Smooth muscle cell (in vitro differentiated cells): ENCODE measurements around the gene AKAP8. TPM values are rescaled to one million over a fixed set of nuclear protein-coding genes. Genes with fewer than 3 reads are reported as not detected.
A peak's percentile ranks its signal among the peaks of the same experiment; 100 is the strongest.
"Not testable (repeated sequence)": the region's sequence is repeated elsewhere in the genome, so short reads cannot be mapped to it uniquely, and the experiment has no call there.

Source experiments
- DNase-seq: peaks from one replicate; lab custom pipeline; 2025; ENCODE audit not compliant: unreplicated experiment; lab: John Stamatoyannopoulos, UW
- H2AFZ ChIP-seq: fragments of 200-600 bp; sonication (generic); 2 replicates; pipeline ENCODE4 v1.6.0; 2016; ENCODE audit warnings: antibody characterized with exemption, low read depth, mild to moderate bottlenecking
- H3F3A ChIP-seq: fragments of 200-600 bp; sonication (generic); 2 replicates; pipeline ENCODE4 v1.6.0; 2017; ENCODE audit warnings: antibody characterized with exemption, low read depth
- H3K27ac ChIP-seq: fragments of 200-600 bp; sonication (generic); 2 replicates; pipeline ENCODE4 v1.5.1; 2016; ENCODE audit warnings: low read depth, mild to moderate bottlenecking
- H3K27me3 ChIP-seq: fragments of 200-600 bp; sonication (generic); 2 replicates; pipeline ENCODE4 v1.6.1; 2016; ENCODE audit warnings: low read depth, mild to moderate bottlenecking
- H3K36me3 ChIP-seq: fragments of 200-600 bp; sonication (generic); 2 replicates; pipeline ENCODE4 v1.5.1; 2016; ENCODE audit warnings: low read depth
- H3K4me1 ChIP-seq: fragments of 200-600 bp; sonication (generic); 2 replicates; pipeline ENCODE4 v1.5.1; 2016; ENCODE audit warnings: low read depth
- H3K4me2 ChIP-seq: fragments of 200-600 bp; sonication (generic); 2 replicates; pipeline ENCODE4 v1.6.0; 2016; ENCODE audit warnings: mild to moderate bottlenecking
- H3K4me3 ChIP-seq: fragments of 200-600 bp; sonication (generic); 2 replicates; pipeline ENCODE4 v1.5.1; 2016; ENCODE audit warnings: mild to moderate bottlenecking
- H3K79me2 ChIP-seq: fragments of 200-600 bp; sonication (generic); 2 replicates; pipeline ENCODE4 v1.6.0; 2016; ENCODE audit warnings: low read depth, mild to moderate bottlenecking
- H3K9ac ChIP-seq: fragments of 200-600 bp; sonication (generic); 2 replicates; pipeline ENCODE4 v1.6.0; 2016; ENCODE audit warnings: low read depth
- H3K9me3 ChIP-seq: fragments of 200-600 bp; sonication (generic); replicated peaks from 2 replicates; pipeline ENCODE4 v1.5.1; 2016; ENCODE audit warnings: low read depth
- H4K20me1 ChIP-seq: fragments of 200-600 bp; sonication (generic); 2 replicates; pipeline ENCODE4 v1.6.0; 2016; ENCODE audit warnings: low read depth
- CTCF ChIP-seq: fragments of 200-600 bp; sonication (generic); IDR thresholded peaks from 2 replicates; pipeline ENCODE4 v1.5.1; 2017; ENCODE audit warnings: borderline replicate concordance, mild to moderate bottlenecking, antibody characterized with exemption; ENCODE audit not compliant: insufficient read depth, poor library complexity, severe bottlenecking
- WGBS: methylation state at CpG from one replicate; pipeline ENCODE4 v1.1.7; 2016; ENCODE audit warnings: low lambda C conversion rate; 5-methylcytosine and 5-hydroxymethylcytosine counted together
- polyA plus RNA-seq: library from polyadenylated mRNA; unstranded; fragments of >200 nt; fragmentation: Nextera tagmentation; extraction: Ambion mirVana; gene quantifications from 2 replicates; pipeline ENCODE4 v1.2.1, GENCODE V29; 2016
- total RNA-seq: library from RNA; depleted of rRNA; stranded (reverse); fragments of >200 nt; gene quantifications from 2 replicates; pipeline ENCODE4 v1.2.3, GENCODE V29; 2014

Gene AKAP8
- total and polyA plus RNA-seq, 2 experiments from 2014 or later, result 12.0 to 19.1 TPM

GRCh38 chr19:15340086-15340485, 39.5 kb downstream of the AKAP8 start:
- Histone ChIP-seq H3K36me3 (no peaks in the 10 kb centered on the region), H3K9me3 (no peaks in the 10 kb centered on the region), H2AFZ (no peak overlapping the region), H3K4me3 (no peak overlapping the region), H3K79me2 (peaks cover 31% of the 10 kb centered on the region), H3K27ac (no peak overlapping the region), H3K27me3 (no peaks in the 10 kb centered on the region), H3F3A (no peaks in the 10 kb centered on the region), H3K9ac (no peak overlapping the region), H3K4me2 (no peak overlapping the region), H3K4me1 (no peaks in the 10 kb centered on the region), H4K20me1 (peaks cover 13% of the 10 kb centered on the region)
- DNase-seq, result no peak
- no peak for TF ChIP-seq CTCF
- WGBS, result 99% methylated on average over 4 of the region's 4 CpGs

GRCh38 chr19:15337202-15337601, 42.4 kb downstream of the AKAP8 start:
- Histone ChIP-seq H3K27me3 (no peaks in the 10 kb centered on the region), H4K20me1 (peaks cover 18% of the 10 kb centered on the region), H3F3A (no peaks in the 10 kb centered on the region), H3K27ac (peak overlapping the region; percentile 2), H3K9me3 (no peaks in the 10 kb centered on the region), H3K79me2 (peaks cover 56% of the 10 kb centered on the region), H3K9ac (no peak overlapping the region), H3K4me1 (peaks cover 6% of the 10 kb centered on the region), H3K4me2 (no peak overlapping the region), H3K4me3 (no peak overlapping the region), H2AFZ (no peak overlapping the region), H3K36me3 (no peaks in the 10 kb centered on the region)
- 62% methylated on average over 8 of the region's 8 CpGs for whole genome bisulfite sequencing
- DNase-seq, result no peak
- no peak for TF ChIP-seq CTCF

- H3K36me3 ChIP-seq, H3K4me1 ChIP-seq, DNase-seq, H3K9me3 ChIP-seq, H3K27me3 ChIP-seq, H3K4me3 ChIP-seq, H3K4me2 ChIP-seq, H3K27ac ChIP-seq, H3K9ac ChIP-seq, H2AFZ ChIP-seq, H3F3A ChIP-seq: not testable (repeated sequence)
- Histone ChIP-seq H3K79me2 (peaks cover 62% of the 10 kb centered on the region), H4K20me1 (peaks cover 23% of the 10 kb centered on the region)
- 97% methylated on average over 7 of the region's 7 CpGs for WGBS
Measured at GRCh38 chr19:15335992-15336391, 43.6 kb downstream of the AKAP8 start.

- 6% methylated on average over 45 of the region's 81 CpGs for WGBS
- H3K9me3 ChIP-seq, result no peaks in the 10 kb centered on the region
- peak within 1 kb of the TSS; percentile 80 for H3K4me3 ChIP-seq
- peaks cover 79% of the 10 kb centered on the region for H3K79me2 ChIP-seq
- H3F3A ChIP-seq, result peaks cover 3% of the 10 kb centered on the region
- DNase-seq, result peak; percentile 41
- H2AFZ ChIP-seq, result peak within 1 kb of the TSS; percentile 75
- H3K27me3 ChIP-seq, result no peaks in the 10 kb centered on the region
- peak within 1 kb of the TSS; percentile 99 for H3K9ac ChIP-seq
- no peaks in the 10 kb centered on the region for H3K36me3 ChIP-seq
- H3K4me1 ChIP-seq, result peaks cover 22% of the 10 kb centered on the region
- TF ChIP-seq CTCF, result no peak
- H3K27ac ChIP-seq, result peak within 1 kb of the TSS; percentile 98
- H4K20me1 ChIP-seq, result peaks cover 49% of the 10 kb centered on the region
- peak within 1 kb of the TSS; percentile 96 for H3K4me2 ChIP-seq
Measured at GRCh38 chr19:15332311-15332996, 47.1 kb downstream of the AKAP8 start, which contains the start of gene BRD4. Gene BRD4 (minus strand): TSS chr19:15332539. CDS start chr19:15273099, 59,440 bp downstream.
